Activated T-helper 1 cell treated with anti-CD3 and anti-CD28 coated beads, Interleukin-2, amount 50 U/mL, for 16 hours (primary cell): Measurements from ENCODE around the gene NPC1L1.
"Not testable (repeated sequence)": the region's sequence is repeated elsewhere in the genome, so short reads cannot be mapped to it uniquely, and the experiment has no call there.

ENCODE experiments used
- DNase-seq, 2 donors: peaks; one replicate each; pipeline ENCODE4 v3.0.0-alpha.2; 2020; ENCODE audit warnings: low read depth in 1 of 2, low spot score in 1 of 2

NPC1L1 gene

GRCh38 chr7:44506592-44507288, 34.4 kb downstream of the NPC1L1 start:
- DNase-seq = not testable (repeated sequence)

GRCh38 chr7:44505595-44505994, 35.5 kb downstream of the NPC1L1 start:
- DNase-seq = no peak

GRCh38 chr7:44498230-44498954, 42.7 kb downstream of the NPC1L1 start:
- no peak for DNase-seq

GRCh38 chr7:44497155-44498027, 43.7 kb downstream of the NPC1L1 start:
- DNase-seq = no peak

GRCh38 chr7:44496385-44496784, 44.7 kb downstream of the NPC1L1 start:
- no peak for DNase-seq

- no peak for DNase-seq
These were observed 46.2 kb downstream of the NPC1L1 start for GRCh38 chr7:44494960-44495359.

GRCh38 chr7:44491229-44491628, 49.9 kb downstream of the NPC1L1 start:
- no peak for DNase-seq

GRCh38 chr7:44490351-44491200, 50.6 kb downstream of the NPC1L1 start, which contains the start of gene NUDCD3:
TSS of gene NUDCD3 (minus strand) at chr7:44490658. CDS start at chr7:44490600, 58 bp downstream.
- peak; percentile 66 to 68 for DNase-seq

GRCh38 chr7:44489955-44490350, 51.2 kb downstream of the NPC1L1 start:
- peak; percentile 11 to 22 for DNase-seq

GRCh38 chr7:44488955-44489354, 52.2 kb downstream of the NPC1L1 start:
- no peak for DNase-seq

- no peak for DNase-seq
These were observed 54.4 kb downstream of the NPC1L1 start for GRCh38 chr7:44486693-44487092.

GRCh38 chr7:44486001-44486400, 55.1 kb downstream of the NPC1L1 start:
- no peak for DNase-seq

GRCh38 chr7:44484482-44485313, 56.4 kb downstream of the NPC1L1 start:
- no peak for DNase-seq

GRCh38 chr7:44482502-44483485, 58.3 kb downstream of the NPC1L1 start:
- DNase-seq = no peak

- no peak for DNase-seq
These were observed 63.2 kb downstream of the NPC1L1 start for GRCh38 chr7:44477938-44478337.

- DNase-seq = peak; percentile 8 to 35
These were observed 63.9 kb downstream of the NPC1L1 start for GRCh38 chr7:44477063-44477830.

- DNase-seq = no peak
These were observed 64.8 kb downstream of the NPC1L1 start for GRCh38 chr7:44476313-44476712.

GRCh38 chr7:44473295-44473694, 67.8 kb downstream of the NPC1L1 start:
- no peak for DNase-seq
